Hepatocyte (in vitro differentiated cells): ENCODE data around the gene NDUFA8. TPM values are rescaled to one million over a fixed set of nuclear protein-coding genes. Genes with fewer than 3 reads are reported as not detected.

ENCODE experiments used
- DNase-seq: peaks from one replicate; pipeline ENCODE4 v3.0.0-alpha.2; 2016; ENCODE audit warnings: low spot score
- H2AFZ ChIP-seq: fragments of 200-600 bp; sonication (generic); 2 replicates; pipeline ENCODE4 v1.6.0; 2016; ENCODE audit warnings: antibody characterized with exemption, mild to moderate bottlenecking
- H3K27ac ChIP-seq: fragments of 200-600 bp; sonication (generic); 2 replicates; pipeline ENCODE4 v1.5.1; 2016; ENCODE audit warnings: mild to moderate bottlenecking
- H3K27me3 ChIP-seq: fragments of 200-600 bp; sonication (generic); 2 replicates; pipeline ENCODE4 v1.6.1; 2016
- H3K36me3 ChIP-seq: fragments of 200-600 bp; sonication (generic); replicated peaks from 2 replicates; pipeline ENCODE4 v1.5.1; 2016; ENCODE audit warnings: low read depth; ENCODE audit not compliant: insufficient read depth
- H3K4me1 ChIP-seq: fragments of 200-600 bp; sonication (generic); 2 replicates; pipeline ENCODE4 v1.5.1; 2016; ENCODE audit warnings: mild to moderate bottlenecking, moderate library complexity; ENCODE audit not compliant: insufficient read depth
- H3K4me2 ChIP-seq: fragments of 200-600 bp; sonication (generic); 2 replicates; pipeline ENCODE4 v1.6.0; 2016
- H3K4me3 ChIP-seq: fragments of 200-600 bp; sonication (generic); 2 replicates; pipeline ENCODE4 v1.5.1; 2016; ENCODE audit warnings: mild to moderate bottlenecking
- H3K79me2 ChIP-seq: fragments of 200-600 bp; sonication (generic); 2 replicates; pipeline ENCODE4 v1.6.0; 2017; ENCODE audit warnings: mild to moderate bottlenecking
- H3K9me2 ChIP-seq: fragments of 200-600 bp; sonication (generic); replicated peaks from 2 replicates; pipeline ENCODE4 v1.6.0; 2017; ENCODE audit warnings: mild to moderate bottlenecking; ENCODE audit not compliant: insufficient read depth
- H3K9me3 ChIP-seq: fragments of 200-600 bp; sonication (generic); 2 replicates; pipeline ENCODE4 v1.5.1; 2016; ENCODE audit warnings: low read depth, mild to moderate bottlenecking
- H4K20me1 ChIP-seq: fragments of 200-600 bp; sonication (generic); 2 replicates; pipeline ENCODE4 v1.6.0; 2016; ENCODE audit warnings: mild to moderate bottlenecking; ENCODE audit not compliant: insufficient read depth, poor library complexity, severe bottlenecking
- CTCF ChIP-seq: fragments of 200-600 bp; sonication (generic); IDR thresholded peaks from 2 replicates; pipeline ENCODE4 v1.5.1; 2016; ENCODE audit warnings: antibody characterized with exemption, mild to moderate bottlenecking; ENCODE audit not compliant: poor library complexity
- EZH2 ChIP-seq: fragments of 200-600 bp; sonication (generic); IDR thresholded peaks from 2 replicates; pipeline ENCODE4 v1.6.1; 2016; ENCODE audit warnings: antibody characterized with exemption, mild to moderate bottlenecking, borderline replicate concordance
- EZH2phosphoT487 ChIP-seq: fragments of 200-600 bp; sonication (generic); IDR thresholded peaks from one replicate; pipeline ENCODE4 v1.6.1; 2018; ENCODE audit warnings: antibody characterized with exemption, mild to moderate bottlenecking, low read depth, moderate library complexity; ENCODE audit not compliant: unreplicated experiment, severe bottlenecking
- WGBS: methylation state at CpG from one replicate; pipeline ENCODE4 v1.1.6; 2016; ENCODE audit warnings: low lambda C conversion rate; ENCODE audit errors: missing lambda C conversion rate; 5-methylcytosine and 5-hydroxymethylcytosine counted together
- polyA plus RNA-seq: library from polyadenylated mRNA; unstranded; fragments of >200 nt; fragmentation: Nextera tagmentation; extraction: Ambion mirVana; gene quantifications from 2 replicates; pipeline ENCODE4 v1.2.1, GENCODE V29; 2016
- total RNA-seq: library from RNA; depleted of rRNA; stranded (reverse); fragments of >200 nt; gene quantifications from 2 replicates; pipeline ENCODE4 v1.2.3, GENCODE V29; 2014

The NDUFA8 gene
- total and polyA plus RNA-seq, 2 experiments from 2014 or later, result 46.4 to 113 TPM

GRCh38 chr9:122145592-122145863, 14.1 kb downstream of the NDUFA8 start:
- H3K4me1 ChIP-seq, result peaks cover 6% of the 10 kb centered on the region
- H2AFZ ChIP-seq, result no peak overlapping the region
- no peak overlapping the region for H3K4me2 ChIP-seq
- no peaks in the 10 kb centered on the region for H3K36me3 ChIP-seq
- H4K20me1 ChIP-seq, result peaks cover 4% of the 10 kb centered on the region
- H3K27me3 ChIP-seq, result no peaks in the 10 kb centered on the region
- no peaks in the 10 kb centered on the region for H3K9me3 ChIP-seq
- DNase-seq, result no peak
- no peak overlapping the region for H3K4me3 ChIP-seq
- H3K9me2 ChIP-seq, result no peaks in the 10 kb centered on the region
- peaks cover 17% of the 10 kb centered on the region for H3K79me2 ChIP-seq
- no peak for TF ChIP-seq CTCF
- no peak for TF ChIP-seq EZH2phosphoT487
- TF ChIP-seq EZH2, result no peak
- 97% methylated on average over 2 of the region's 2 CpGs for WGBS
- no peak overlapping the region for H3K27ac ChIP-seq

- no peak for DNase-seq
- H3K27ac ChIP-seq, result no peak overlapping the region
- no peaks in the 10 kb centered on the region for H3K9me3 ChIP-seq
- H3K9me2 ChIP-seq, result no peaks in the 10 kb centered on the region
- H3K27me3 ChIP-seq, result no peaks in the 10 kb centered on the region
- H3K4me3 ChIP-seq, result no peak overlapping the region
- H4K20me1 ChIP-seq, result peaks cover 4% of the 10 kb centered on the region
- no peak overlapping the region for H2AFZ ChIP-seq
- TF ChIP-seq EZH2phosphoT487, result no peak
- TF ChIP-seq EZH2, result no peak
- peak; percentile 13 for TF ChIP-seq CTCF
- no peaks in the 10 kb centered on the region for H3K36me3 ChIP-seq
- 88% methylated on average over 3 of the region's 3 CpGs for WGBS
- peaks cover 16% of the 10 kb centered on the region for H3K79me2 ChIP-seq
- peaks cover 11% of the 10 kb centered on the region for H3K4me1 ChIP-seq
- H3K4me2 ChIP-seq, result no peak overlapping the region
Measured at GRCh38 chr9:122144836-122145591, 14.6 kb downstream of the NDUFA8 start.

GRCh38 chr9:122143876-122144405, 15.6 kb downstream of the NDUFA8 start:
- no peak overlapping the region for H2AFZ ChIP-seq
- H3K9me2 ChIP-seq, result no peaks in the 10 kb centered on the region
- H3K36me3 ChIP-seq, result no peaks in the 10 kb centered on the region
- no peaks in the 10 kb centered on the region for H3K9me3 ChIP-seq
- H4K20me1 ChIP-seq, result peaks cover 4% of the 10 kb centered on the region
- 93% methylated on average over 14 of the region's 14 CpGs for WGBS
- TF ChIP-seq EZH2phosphoT487, result no peak
- no peak for TF ChIP-seq CTCF
- TF ChIP-seq EZH2, result no peak
- peaks cover 19% of the 10 kb centered on the region for H3K4me1 ChIP-seq
- DNase-seq, result no peak
- H3K4me3 ChIP-seq, result no peak overlapping the region
- no peaks in the 10 kb centered on the region for H3K27me3 ChIP-seq
- H3K27ac ChIP-seq, result no peak overlapping the region
- peaks cover 7% of the 10 kb centered on the region for H3K79me2 ChIP-seq
- H3K4me2 ChIP-seq, result no peak overlapping the region
